GM19240 (cell line): ENCODE results near the gene LCN9.
"Not testable (repeated sequence)": the region's sequence is repeated elsewhere in the genome, so short reads cannot be mapped to it uniquely, and the experiment has no call there.

Experiments used
- DNase-seq: peaks from one replicate; pipeline ENCODE4 v3.0.0; 2011; ENCODE audit warnings: low spot score; ENCODE audit not compliant: insufficient read length

LCN9 gene

DNA sequence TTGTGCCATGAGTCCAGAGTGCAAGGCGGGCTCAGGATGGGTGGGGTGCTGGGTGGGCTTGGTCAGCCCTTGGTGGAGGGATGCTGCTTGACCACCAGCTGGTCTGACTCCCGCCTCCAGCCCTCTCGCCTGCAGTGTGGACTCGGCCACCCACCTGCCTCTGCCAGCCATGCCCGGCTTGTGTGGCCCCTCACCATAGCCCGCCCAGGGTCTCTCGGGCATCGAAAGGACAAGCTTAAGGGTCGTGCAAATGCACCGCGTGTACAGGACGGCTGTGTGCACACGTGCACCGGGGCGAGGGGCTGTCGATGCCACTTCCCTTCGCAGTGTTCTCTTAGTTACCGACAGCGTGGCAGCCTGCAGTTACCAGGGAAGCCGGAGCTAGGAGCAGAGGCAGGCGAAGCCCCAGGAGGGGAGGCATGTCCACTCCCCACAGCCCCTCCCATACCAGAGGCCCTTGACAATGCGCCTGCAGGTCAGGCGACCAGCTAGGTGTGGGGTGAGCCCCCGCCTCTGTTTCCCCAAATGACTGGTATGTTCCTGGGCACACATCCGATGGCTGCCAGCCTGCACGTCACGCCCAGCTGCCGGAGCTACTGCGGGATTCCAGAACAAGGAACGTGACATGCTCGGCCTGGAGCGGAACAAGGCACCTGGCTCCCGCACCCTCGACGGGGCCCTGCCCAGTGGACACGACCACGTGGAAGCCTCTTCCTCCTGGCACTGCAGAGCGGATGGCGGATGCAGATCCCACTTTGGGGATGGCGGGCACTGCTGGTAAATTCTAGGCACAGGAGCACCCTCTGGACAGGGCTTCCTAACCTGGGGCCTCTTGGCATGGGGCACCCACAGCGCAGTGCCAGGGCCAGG lies 7.8 kb downstream of the LCN9 start:
- DNase-seq: no peak

DNA sequence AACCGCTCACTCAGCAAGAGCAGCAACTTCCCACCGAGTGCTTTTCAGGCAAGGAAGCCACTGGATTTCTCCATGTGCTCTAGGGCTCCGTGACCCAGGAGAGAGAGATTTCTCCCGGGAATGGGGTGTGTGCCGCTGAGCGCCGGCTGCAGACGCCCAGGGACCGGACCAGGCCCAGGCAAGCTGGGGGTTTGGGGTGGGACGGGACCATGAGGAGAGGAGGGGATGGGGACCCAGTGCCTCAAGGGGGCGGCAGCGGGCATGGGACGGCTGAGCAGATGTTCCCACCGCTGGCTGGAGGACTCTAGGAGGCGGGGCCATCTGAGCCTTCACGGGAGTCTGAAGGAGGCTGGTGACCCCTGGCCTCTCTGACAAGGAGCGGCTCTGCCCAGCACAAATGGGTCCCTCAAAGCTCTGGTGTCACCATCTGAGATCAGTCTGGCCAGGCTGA lies 8.5 kb downstream of the LCN9 start:
- DNase-seq: no peak

DNA sequence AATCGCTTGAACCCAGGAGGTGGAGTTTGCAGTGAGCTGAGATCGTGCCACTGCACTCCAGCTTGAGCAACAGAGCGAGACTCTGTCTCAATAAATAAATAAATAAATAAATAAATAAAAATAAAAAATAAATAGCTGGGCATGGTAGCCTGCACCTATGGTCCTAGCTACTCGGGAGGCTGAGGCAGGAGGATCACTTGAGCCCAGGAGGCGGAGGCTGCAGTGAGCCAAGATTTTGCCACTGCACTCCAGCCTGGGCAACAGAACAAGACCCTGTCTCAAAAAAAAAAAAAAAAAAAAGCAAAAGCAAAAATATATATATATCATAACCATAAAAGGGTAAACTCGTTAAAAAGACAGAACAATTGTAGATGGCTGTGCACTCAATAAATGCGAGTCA lies 9.7 kb downstream of the LCN9 start:
- not testable (repeated sequence) for DNase-seq

DNA sequence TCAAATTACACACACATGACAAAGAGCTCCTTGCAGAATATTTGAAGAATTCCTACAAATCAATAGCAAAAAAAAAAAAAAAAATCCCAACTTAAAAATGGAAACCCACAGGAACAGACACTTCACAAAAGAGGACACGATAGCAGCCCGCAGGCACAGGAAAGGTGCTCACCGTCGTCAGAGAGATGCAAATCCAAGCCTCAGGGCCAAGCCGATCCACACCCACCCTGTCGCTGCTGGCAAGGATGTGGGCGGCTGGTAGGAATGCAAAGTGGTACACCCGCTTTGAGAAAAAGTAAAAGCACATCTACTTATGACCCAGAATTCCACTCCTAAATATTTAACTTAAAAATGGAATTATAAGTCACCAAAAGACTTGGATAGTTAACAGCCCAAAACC lies 10.8 kb downstream of the LCN9 start:
- DNase-seq: no peak

DNA sequence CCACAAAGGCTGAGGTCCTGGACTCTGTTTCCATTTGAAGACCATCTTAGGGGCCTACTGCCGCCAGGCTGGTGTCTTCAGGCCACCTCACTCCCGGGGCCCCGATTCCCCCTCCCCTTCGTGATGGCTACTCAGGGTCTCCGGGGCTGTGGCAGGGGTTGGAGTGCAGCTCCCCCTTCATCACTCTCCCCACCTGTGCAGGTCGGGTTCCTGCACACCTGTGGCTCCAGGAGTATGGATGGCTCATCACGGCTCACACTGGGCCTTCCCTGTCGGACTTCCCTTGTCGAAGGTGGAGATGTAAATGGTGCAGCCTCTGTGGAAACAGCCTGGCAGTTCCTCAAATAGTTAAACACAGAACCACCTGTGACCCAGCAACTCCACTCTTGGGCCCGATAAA lies 11.9 kb downstream of the LCN9 start:
- DNase-seq: no peak

DNA sequence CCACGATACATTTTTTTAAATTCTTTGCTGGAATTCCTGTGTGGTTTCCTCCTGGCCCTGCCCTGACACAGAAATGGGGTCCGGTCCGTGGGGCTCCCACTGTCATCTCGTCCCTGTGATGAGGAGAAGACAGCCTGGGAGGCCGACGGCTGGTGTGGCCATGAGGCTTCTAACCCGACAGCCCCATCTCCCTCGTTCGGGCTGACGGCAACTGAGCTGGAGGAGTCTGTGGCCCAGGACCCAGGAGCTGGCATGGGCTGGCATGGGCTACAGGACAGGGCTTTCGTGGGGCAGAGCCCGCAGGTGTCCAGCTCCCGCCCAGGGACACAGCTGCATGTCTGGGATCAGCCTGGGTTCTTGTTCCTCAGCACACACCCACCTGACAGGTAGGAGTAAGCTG lies 13.8 kb downstream of the LCN9 start:
- DNase-seq: no peak

DNA sequence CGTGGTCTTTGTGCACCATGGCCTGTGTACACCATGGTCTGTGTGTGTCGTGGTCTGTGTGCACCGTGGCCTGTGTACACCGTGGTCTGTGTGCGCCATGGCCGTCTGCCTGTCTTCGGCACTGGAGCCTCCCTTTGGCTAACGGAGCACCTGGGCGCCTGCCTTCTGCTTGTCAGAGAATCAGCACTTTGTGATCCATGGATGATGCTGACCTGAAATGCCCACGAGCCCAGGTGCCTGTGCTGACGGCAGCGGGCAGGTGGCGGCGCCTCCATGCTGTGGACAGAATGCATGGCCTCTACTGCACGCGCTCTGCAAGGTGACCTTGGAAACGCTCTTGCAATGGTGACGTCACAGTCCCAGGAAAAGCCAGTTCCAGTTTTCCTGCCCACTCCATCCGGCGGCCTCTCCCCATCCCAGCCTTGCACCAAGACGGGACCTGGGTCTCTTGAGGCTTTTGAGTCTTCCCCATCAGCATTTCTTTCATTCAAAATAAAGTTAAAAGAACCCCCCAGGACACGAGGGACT lies 14.6 kb downstream of the LCN9 start:
- no peak for DNase-seq

DNA sequence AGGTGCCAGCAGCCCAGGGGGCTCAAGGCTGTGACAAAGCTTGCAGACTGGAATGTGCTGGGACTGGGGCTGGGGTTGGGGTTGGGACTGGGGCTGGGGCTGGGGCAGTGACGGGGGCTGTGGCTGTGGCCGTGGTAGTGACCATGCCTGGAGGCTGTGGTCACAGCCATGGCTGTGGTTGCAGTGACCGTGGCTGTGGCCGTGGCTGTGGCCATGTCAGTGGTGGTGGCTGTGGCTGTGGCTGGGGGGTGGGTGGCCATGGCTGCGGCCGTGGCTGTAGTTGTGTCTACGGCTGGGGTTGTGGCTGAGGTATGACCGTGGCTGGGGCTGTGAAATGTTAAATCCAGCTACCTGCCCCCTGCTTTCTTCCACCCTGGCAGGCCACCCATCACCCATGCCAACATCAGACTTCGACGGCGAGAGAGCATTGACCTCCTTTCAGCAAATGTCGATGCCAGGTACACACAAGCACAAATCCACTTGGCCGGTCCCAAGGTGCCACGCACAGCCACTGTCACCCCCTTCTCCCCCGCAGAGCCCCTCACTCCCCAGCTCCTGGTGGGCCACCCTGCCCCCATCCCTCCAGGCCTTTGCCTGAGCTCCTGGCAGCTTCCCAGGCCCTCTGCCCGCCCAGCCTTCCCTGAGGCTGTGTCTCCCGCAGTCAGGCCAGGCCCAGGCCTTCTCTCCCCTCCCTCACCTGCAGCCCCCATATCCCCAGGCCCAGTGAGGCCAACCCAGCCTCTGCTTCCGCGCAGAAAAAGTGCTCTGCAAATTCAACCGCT lies 15.3 kb downstream of the LCN9 start:
- no peak for DNase-seq

DNA sequence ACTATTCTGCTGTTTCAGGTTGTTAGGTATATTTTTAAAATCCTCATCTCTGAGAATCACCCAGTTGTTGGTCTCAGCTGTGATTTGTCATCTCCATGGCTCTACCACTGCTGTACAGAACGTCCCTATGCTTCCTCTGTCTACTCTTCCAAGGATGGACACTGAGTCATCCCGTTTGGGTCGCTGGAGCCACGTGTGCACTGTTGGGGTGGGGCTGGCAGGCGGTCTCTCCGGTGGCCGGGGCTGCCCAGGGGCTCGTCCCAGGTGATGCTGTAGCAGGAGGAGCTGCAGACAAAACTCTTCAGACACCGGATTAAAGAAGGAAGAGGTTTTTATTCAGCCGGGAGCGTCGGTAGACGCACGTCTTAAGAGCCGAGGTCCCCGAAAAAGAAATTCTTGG lies 16.9 kb downstream of the LCN9 start:
- no peak for DNase-seq

DNA sequence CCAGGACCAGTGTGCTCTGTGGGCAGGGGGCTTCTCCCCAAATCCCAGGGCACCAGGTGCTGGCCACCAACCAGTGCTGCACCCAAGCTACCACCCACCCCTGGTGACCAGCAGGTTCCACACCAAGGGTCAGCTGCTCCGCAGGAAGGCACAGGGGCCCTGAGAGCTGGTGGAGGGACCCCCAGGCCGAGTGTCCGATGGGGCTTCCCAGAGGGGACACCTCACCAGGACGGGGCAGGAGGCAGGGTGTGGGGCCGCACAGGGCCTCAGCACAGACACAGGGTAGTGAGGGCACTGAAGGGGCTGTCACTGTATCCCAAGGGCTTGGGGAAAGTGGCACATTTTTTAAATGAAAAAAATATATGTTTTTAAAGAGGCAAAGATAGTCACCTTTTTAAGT lies 18.1 kb downstream of the LCN9 start:
- no peak for DNase-seq

DNA sequence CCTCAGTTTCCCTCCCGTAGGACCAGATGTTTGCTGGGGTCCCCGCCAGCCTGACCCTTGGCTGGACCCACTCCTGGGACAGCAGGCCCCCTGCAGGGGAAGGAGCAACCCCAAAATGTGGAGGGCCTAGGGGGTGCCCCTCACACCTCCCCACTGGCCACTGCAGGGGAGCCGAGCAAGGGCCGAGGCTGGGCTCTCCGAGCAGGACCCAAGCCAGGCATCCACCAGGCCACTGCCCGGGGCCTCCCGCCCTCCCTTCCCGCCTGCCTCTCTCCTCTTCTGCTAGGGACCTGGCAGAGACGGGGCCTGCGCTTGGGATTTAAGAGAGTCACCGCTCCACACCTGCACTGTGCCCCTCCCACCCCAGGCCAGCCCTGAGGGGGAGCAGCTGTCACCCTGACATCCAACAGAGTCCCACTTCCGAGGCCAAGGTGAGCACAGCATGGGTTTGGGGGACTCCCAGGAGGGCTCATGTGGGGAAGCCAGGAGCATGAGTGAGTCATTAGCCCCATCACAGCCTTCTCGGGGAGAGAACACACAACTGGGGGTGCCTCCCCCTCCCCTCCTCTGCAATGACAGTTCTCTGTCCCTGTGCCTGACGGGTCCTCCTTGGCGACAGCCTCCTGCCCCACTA lies 20.4 kb downstream of the LCN9 start:
- no peak for DNase-seq

DNA sequence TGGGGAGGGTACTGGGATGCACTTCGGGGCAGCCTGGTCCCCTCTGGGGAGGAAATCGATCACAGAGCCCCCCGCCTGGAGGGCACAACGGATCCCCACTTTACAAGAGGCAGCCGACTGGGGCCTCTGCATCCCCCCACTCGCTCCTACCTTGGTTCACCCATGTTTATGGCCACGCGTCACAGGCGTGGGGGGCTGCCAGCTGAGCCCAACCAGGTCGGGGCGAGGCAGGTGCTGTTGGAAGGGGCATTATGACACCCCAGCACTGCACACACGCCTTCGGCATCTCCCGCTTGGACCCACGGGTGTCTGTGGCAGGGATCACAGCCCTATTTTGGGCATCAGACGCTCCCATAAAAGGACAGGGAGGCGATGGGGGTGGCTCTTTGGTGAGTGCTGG lies 21.6 kb downstream of the LCN9 start:
- DNase-seq: no peak

DNA sequence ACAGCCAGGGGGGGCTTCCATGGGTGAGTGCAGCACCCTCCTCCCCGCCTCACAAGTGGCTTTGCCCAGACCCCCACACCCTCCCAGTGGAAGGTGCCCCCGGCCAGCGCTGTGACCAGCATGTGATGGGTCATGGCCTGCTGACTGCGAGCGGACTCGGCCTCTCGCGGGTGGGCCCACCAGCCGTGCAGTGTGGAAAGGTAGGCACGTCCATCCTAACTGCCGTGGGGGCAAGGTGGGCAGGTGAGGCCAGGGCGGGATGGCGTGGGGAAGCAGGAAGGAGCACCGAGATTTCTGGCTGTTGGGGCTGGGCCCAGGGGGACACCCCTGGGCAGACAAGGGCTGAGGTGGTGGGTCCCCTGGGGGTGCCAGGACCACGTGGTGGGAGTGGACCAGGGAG lies 24.1 kb downstream of the LCN9 start:
- no peak for DNase-seq

DNA sequence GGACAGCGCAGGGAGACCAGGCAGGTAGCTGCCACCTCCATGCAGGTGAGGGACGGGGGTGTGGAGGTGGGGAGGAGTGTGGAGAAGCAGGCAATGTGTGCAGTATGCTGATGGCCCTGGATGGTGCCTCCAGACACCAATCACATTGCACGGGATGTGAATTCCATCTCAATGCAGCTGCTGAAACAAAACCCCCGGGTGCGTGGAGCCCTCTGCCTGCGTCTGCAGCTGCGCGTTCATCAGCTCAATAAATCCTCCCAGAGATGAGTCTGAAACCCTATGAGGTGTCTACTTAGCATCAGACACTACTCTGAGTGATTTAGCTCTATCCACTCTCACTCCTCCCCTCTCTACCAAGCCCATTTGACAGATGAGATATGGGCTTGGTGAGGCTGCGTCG lies 25.9 kb downstream of the LCN9 start:
- DNase-seq: no peak

DNA sequence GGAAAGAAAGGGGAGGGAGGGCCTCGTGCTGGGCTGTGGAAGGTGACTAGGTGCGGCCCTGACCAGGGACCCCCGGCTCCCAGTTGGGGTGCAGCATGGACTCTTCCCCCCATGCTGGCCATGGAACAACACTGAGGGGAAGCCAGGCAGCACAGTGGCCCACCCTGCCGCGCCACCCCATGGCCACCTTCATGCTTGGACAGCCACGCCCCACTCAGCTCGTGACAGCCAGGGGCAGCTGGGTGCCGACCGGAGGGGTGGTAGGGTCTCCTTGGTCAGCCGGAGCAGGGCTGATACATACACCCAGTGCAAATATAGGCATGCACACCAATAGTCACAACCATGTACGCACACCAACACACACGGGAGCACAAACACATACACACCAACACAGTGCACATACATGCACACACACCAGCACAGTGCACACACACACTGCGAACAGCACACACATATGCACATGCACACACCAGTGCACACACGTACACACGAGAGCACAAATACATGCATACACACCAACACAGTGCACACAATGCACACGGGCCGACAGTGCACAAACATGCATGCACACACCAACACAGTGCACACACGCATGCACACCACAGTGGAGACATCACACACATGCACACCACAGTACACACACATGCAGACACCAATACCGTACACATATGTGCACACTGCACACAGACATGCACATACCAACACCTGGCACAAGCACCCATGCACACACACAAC lies 27.9 kb downstream of the LCN9 start:
- no peak for DNase-seq

DNA sequence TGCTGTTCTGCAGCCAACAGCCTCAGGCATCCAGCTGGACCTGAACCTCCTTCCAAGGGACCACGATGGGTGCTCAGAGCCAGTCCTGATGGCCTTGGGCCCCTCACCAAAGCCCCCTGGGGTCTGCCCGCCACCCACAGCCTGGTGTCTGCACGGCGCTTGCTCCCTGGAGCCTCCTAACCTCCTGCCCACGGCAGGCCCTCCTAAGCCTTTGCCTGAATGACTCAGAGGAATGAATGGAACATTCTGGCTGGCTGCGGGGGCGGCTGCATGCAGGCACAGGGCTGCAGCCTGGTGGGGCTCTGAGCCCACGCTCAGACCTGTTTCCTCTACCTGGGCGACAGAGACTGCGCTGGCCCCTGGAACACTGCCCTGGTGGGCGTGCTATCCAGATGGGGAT lies 29.3 kb downstream of the LCN9 start:
- DNase-seq: no peak

DNA sequence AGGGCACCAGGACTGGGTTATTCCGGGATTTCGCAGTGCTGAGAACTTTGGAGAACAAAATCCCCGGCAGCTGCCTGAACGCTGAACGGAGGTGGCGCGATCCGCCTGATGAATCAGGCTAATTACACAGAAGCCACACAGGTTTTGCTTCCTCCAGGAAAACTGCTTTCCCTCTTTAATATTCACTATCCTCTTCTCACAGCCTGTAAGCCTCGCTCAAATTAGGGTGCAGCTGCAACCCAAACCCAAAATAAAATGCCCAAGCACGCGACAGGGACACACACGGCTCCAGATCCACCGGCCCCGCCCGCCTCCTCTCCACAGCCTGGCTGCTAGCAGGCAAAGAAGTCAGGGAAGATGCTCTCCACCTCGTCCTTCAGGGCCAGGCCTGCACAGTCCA lies 30.2 kb downstream of the LCN9 start:
- no peak for DNase-seq

DNA sequence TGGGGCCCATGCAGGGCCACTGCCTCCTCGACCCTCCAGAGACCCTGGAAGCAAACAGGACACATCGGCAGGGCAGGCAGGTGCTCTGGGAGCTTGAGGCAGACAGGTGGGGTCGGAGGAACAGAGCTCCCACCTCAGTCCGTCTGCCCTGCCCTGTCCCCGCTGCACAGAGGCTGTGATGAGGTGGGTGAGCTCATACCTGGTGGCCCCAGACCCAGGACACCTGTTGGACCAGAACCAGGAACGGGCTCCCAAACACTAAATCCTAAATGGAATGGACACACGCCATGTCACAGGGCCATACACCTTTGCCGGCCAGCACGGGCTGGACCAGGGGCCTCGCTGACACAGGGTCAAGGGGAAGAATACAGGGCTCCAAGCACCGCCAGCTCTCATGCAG lies 30.7 kb downstream of the LCN9 start:
- DNase-seq: no peak

DNA sequence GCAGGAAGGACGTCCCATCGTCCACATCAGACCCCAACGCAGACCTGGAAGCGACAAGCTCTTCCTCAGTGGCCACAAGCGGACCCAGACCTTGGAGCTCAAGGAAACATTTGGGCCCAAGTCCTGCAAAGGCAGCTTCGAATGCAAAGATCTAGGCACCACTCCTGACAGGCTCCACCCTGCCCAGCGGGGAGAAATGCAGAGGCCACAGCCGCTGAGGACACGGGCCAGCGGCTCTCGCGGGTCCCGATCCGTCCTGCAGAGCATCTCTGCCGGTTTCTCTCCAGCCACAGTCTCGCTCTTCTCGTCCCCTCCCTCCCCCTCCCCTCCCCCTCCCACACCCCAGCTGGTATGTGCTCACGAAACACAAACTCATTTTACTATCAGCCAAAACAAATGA lies 31.3 kb downstream of the LCN9 start:
- no peak for DNase-seq

DNA sequence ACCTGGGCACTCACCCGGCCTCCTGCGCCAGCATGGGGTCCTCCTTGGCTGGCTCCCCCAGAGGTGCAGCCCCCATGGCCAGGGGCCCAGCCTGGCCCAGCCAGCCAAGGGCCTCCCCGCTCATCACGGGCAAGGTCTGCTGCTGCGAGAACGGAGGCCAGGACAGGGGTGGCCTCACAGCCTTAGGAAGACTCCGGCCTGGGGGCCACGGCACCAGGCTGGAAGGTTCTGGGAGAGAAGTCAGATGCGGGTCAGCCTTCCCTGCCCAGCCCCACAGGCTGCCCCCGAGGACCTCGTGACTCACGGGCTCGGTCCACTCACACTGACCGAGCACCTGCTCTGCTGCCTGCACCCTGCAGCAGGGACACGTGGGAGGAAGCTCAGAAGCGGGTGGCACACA lies 31.9 kb downstream of the LCN9 start:
- DNase-seq: no peak

DNA sequence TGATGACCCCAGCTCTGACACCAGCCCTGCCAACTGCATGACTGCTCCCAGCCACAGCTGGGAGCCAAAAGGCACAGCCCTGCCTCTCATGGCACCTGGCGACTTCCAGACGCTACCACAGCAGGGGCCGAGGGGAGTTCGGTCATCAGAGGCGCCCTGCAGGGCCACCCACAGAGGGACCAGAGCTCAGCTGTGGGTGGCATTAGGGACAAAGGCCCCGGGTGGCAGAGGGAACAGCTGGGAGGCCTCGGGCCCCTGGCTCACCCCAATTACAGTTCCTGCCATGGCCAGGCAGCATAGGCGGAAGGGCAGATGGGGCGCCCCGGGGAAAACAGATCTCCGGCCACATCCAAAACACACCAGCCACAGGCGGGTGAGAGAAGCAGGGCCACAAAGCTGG lies 32.5 kb downstream of the LCN9 start:
- DNase-seq: no peak
